HG02852 (cell line): ENCODE results near the gene PRSS58.

ENCODE experiments used
- ATAC-seq: cut with Tn5 transposase; IDR thresholded peaks from one replicate; pipeline ENCODE4 v1.9.1; 2021; ENCODE audit warnings: mild to moderate bottlenecking, moderate library complexity; ENCODE audit not compliant: unreplicated experiment

PRSS58 gene

DNA sequence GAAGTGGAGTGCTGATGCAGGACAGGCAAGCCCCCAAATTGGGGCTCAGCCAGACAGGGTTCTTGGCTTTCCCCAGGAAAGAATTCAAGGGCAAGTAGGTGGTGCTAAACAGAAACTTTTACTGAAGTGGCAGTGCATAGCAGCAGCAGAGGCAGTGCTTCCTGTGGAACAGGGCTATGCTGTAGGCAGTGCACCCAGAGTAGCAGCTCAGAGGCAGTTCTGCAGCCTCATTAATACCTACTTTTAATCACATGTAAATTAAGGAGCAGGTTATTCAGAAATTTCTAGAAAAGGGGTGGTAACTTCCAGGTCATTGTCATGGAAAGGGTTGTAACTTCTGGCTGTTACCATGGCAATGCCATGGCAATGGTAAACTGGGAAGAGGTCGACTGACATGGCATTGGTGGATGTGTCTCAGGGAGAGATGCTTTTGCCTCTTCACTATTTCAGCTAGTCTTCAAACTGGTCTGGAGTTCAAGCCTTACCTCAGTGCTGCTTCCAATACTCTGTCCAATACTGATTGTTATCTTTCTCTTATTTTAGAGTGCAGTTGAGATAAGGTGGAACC is 29.2 kb downstream of the PRSS58 start:
- ATAC-seq, result no peak
